HG02870 (cell line): ENCODE results near the gene PSME4.
A peak's percentile ranks its signal among the peaks of the same experiment; 100 is the strongest.
"Not testable (repeated sequence)": the region's sequence is repeated elsewhere in the genome, so short reads cannot be mapped to it uniquely, and the experiment has no call there.

Experiments used
- ATAC-seq: cut with Tn5 transposase; IDR thresholded peaks from one replicate; pipeline ENCODE4 v1.9.1; 2021; ENCODE audit warnings: mild to moderate bottlenecking, moderate library complexity; ENCODE audit not compliant: unreplicated experiment

The PSME4 gene

DNA sequence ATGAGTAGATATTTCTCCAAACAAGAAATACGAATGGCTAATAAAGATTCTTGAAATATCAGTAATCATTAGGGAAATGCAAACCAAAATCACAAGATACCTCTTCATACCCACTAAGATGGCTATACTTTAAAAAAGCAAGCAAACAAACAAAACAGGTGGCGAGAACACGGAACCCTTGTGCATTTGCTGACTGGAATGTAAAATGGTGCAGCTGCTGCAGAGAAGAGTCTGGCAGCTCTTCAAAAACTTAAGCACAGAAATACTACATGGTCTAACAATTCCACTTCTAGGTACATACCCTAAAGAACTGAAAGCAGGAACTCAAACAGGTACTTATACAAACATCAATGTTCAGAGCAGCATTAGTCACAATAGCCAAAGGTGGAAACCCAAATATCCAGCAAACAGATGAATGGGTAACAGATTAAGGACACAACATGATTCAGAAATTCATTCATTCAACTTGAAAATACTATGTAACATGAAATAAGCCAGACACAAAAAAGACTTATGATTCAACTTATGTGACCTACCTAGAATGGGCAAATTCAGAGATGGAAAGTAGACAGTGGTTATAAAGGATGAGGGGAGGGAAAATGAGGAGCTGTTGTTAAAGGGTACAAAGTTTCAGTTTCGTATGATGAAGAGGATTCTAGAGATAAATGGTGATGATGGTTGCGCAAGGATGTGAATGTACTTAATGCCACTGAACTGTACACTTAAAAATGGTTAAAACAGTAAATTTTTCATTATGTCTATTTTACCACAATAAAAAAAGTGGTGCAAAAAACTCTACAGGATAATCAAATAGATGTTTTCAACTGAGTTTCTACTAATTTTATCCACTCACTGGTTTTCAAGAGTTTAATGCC is 84.2 kb downstream of the PSME4 start:
- ATAC-seq: no peak

GRCh38 chr2:53884883-53885282 is 85.9 kb downstream of the PSME4 start:
- no peak for ATAC-seq

- ATAC-seq: no peak
Measured at GRCh38 chr2:53881986-53882385, 88.8 kb downstream of the PSME4 start.

DNA sequence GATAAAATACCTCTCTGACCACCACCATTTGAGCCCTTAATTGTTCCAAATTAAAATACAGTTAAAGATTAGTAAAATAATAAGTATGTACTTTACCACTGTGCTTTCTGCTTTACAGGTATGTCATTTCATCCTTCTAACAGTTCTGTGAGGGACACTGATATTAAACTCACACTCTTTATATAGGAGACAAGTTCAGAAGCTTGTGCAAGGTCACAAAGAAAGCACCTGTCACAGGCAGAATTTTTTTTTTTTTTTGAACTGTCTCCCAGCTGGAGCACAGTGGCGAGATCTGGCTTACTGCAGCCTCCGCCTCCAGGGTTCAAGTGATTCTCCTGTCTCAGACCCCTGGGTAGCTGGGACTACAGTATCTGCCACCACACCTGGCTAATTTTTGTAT is 89.4 kb downstream of the PSME4 start:
- ATAC-seq: no peak

GRCh38 chr2:53880756-53881155 is 90.0 kb downstream of the PSME4 start:
- ATAC-seq: no peak

- ATAC-seq: no peak
Measured at GRCh38 chr2:53877556-53877955, 93.2 kb downstream of the PSME4 start.

DNA sequence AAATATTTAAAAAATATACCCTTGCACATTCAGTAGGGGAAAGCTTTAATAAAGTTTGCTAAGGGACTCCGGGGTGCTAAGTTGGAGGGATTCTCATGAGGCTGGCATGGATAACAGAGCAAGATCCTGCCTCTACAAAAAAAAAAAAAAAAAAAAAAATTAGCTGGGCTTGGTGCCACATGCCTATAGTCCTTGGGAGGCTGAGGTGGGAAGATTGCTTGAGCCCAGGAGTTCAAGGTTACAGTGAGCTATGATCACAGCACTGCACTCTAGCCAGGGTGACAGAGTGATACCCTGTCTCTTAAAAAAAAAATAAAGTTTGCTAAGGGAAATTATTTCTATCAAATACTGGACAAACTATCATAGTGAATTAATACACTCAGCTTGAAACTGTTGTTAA is 93.7 kb downstream of the PSME4 start:
- ATAC-seq: no peak

GRCh38 chr2:53874401-53874950 is 96.3 kb downstream of the PSME4 start:
- ATAC-seq: no peak

DNA sequence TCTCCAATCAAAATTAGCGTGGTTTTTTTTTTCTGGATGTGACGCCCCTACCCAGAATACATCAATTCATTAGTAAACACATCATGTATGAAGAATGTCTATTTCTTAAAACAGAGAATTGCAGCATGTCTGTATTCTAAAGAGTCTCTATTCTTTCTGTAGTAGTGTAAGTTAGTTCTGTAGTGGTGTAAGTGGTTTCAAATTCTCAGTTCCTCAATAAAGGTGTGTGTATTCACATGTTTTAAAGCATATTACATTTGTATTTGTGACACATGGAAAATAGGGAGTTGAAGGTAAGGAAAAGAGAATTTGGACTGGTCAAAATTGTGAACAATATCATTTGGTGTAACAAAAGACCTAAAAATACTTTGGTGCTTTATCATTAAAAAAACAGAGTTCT is 103.0 kb downstream of the PSME4 start:
- ATAC-seq: peak; percentile 51

- no peak for ATAC-seq
Measured at GRCh38 chr2:53867169-53867568, 103.6 kb downstream of the PSME4 start.

DNA sequence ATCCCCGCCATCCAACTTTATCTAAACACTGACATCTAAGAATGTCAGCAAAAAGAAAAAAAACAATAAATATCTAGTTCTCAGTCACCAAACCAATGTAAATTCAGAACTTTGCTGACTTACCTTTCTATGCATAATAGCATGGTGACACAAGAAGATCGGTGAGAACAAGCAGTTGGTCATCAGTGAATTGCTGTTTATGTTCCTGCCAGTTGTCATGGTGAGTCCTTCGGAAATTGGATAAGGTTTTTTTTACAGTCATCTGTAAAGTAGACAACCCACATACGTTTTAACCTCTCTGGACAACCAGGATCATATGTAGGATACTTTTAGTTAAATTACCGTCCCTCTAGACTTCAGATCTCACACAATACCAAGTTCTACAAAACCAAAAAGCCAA is 104.8 kb downstream of the PSME4 start:
- ATAC-seq: no peak

GRCh38 chr2:53865264-53865663 is 105.5 kb downstream of the PSME4 start:
- no peak for ATAC-seq

- no peak for ATAC-seq
Measured at GRCh38 chr2:53863538-53864227, 107.1 kb downstream of the PSME4 start.

DNA sequence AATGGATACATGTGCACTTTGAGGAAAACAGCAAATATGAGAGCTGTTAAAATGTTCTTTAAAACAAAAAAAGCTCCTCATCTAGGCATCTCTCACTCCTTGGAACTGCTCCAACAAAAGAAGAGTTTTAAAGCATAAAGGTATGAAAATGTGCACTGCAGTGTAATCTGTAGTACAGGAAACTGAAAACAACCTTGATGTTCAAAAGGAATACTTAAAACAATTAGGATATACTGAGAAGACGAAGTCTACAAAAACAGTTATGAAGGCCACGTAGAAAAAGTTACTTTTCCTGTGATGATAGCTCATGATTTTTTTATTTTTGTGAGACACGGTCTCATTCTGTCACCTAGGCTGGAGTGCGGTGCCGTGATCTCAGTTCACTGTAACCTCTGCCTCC is 109.0 kb downstream of the PSME4 start:
- no peak for ATAC-seq

DNA sequence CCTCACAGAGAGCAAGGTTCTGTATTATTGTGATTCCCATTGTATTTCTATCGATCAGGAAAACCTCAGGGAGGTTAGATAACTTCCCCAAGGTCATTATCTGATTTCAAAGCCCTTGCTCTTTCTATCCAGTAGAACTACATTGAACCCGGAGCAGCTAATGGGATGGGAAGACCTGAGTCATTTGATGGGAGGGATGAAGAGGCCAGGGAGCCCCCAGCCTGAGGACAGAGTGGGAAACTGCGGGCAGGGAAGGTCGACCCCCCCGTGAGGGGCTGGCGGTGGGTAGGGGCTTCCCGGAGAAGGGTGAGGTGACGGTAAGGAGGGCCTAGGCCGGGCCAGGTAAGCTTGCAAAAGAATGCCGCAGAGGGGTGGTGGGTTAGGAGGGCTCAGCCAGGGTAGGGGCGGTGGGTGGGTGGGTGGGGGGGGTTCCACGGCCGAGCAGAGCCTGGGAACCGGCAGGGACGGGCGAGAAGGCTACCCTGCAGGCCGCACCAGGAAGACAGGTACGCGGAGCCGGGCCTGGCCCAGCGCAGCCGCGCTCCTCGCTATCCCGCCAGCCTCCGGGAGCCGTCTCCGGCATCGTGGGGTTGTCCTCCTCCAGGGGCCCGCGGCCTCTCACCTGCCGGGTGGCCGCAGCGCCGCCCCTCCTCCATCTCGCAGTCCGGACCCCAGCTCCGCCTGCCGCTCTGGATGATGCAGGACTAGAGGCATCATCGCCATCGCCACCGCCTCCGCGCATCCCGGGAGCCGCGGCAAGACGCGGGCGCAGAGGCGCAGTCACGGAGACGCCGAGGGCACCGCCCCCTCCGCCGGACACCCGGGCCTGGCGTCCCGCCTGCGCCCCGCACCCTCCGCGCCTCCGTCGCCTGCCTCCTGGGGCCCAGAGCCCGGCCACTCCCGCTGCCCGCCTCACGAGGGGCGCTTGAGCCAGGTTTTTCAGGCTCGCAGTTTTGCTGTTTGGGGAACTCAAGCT is 111.3 kb downstream of the PSME4 start, which contains the start of gene GPR75:
Gene GPR75 (minus strand): TSS at position 762 of the 976 bp plus-strand sequence. CDS start 5,211 bp downstream, outside the sequence.
- no peak for ATAC-seq

- no peak for ATAC-seq
Measured at GRCh38 chr2:53856272-53856671, 114.5 kb downstream of the PSME4 start.

GRCh38 chr2:53854678-53855077 is 116.1 kb downstream of the PSME4 start:
- peak; percentile 75 for ATAC-seq

DNA sequence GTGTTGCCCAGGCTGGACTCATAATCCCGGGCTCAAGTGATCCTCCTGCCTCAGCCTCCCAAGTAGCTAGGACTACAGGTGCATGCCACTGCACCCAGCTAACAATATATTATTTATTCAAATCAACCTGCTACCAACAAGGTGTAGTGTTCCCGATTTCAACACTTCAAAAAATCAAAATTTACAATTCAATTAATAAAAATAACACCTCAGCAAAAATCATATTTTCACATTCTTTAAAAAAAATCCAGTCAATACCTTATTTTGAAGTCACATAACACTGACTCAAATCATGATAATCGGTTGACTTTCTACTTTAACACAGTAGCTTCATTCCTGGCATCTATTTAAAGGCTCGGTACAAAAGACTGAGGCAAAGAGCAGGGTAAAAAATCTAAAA is 118.3 kb downstream of the PSME4 start:
- ATAC-seq: no peak

DNA sequence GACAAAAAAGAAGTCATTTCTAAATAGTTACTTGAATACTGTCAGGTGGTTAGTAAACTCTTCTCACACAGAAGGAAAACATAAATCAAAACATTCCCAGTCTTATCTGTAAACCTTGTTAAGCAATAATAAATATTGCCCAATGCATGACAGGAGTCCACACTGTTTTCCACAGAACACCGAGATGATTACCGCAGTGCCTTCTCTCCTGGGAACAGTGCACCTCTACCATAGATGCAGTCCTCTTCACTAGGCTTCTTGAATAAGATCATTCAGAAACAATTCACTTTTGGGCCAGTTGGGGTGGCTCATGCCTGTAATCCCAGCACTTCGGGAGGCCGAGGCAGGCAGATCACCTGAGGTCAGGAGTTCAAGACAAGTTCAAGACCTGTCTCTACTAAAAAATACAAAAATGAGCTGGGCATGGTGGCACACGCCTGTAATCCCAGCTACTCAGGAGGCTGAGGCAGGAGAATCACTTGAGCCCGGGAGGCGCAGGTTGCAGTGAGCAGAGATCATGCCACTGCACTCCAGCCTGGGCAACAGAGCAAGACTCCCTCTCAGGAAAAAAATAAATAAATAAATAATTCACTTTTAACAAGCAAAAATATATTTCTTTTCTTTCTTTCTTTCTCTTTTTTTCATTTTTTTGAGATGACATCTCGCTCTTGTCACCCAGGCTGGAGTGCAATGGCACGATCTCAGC is 119.6 kb downstream of the PSME4 start:
- not testable (repeated sequence) for ATAC-seq

- no peak for ATAC-seq
Measured at GRCh38 chr2:53848062-53848461, 122.7 kb downstream of the PSME4 start.
